Stimulated activated naive B cell treated with anti-CD40 and anti-IgM and Interleukin-4, amounts not matched to agents 10 μg/mL and 1 μg/mL and 100 μg/mL, for 72 hours (primary cell): Measurements from ENCODE around the gene OR4Q3.
A peak's percentile ranks its signal among the peaks of the same experiment; 100 is the strongest.
"Not testable (repeated sequence)": the region's sequence is repeated elsewhere in the genome, so short reads cannot be mapped to it uniquely, and the experiment has no call there.

Experiments
- ATAC-seq, 2 donors: fragments of 150-1000 bp; cut with Tn5 transposase; replicated peaks; 2 replicates each; pipeline ENCODE4 v1.10.0; 2021; ENCODE audit warnings: moderate library complexity in 1 of 2
- DNase-seq: peaks from one replicate; pipeline ENCODE4 v3.0.0; 2021
- H3K27ac Mint-ChIP-seq: one replicate; pipeline ENCODE4 v1.8.0; 2022; ENCODE audit warnings: mild to moderate bottlenecking, mixed read lengths
- H3K27me3 Mint-ChIP-seq, 2 donors: one replicate each; pipeline ENCODE4 v1.8.0; 2022; ENCODE audit warnings: mixed read lengths in 2 of 2
- H3K36me3 Mint-ChIP-seq, 2 donors: one replicate each; pipeline ENCODE4 v1.8.0; 2022; ENCODE audit warnings: mixed read lengths in 2 of 2, mild to moderate bottlenecking in 1 of 2
- H3K4me1 Mint-ChIP-seq, 2 donors: one replicate each; pipeline ENCODE4 v1.8.0; 2022; ENCODE audit warnings: mixed read lengths in 2 of 2, mild to moderate bottlenecking in 1 of 2
- H3K4me3 Mint-ChIP-seq, 2 donors: one replicate each; pipeline ENCODE4 v1.8.0; 2022; ENCODE audit warnings: mild to moderate bottlenecking in 2 of 2, mixed read lengths in 2 of 2, moderate library complexity in 1 of 2
- H3K9me3 Mint-ChIP-seq, 2 donors: one replicate each; pipeline ENCODE4 v1.8.0; 2022; ENCODE audit warnings: mixed read lengths in 2 of 2, mild to moderate bottlenecking in 1 of 2

Gene OR4Q3

GRCh38 chr14:19743256-19743655 is at the start of gene OR4Q3:
TSS of gene OR4Q3 (plus strand) at chr14:19743571.
- Mint-ChIP-seq H3K9me3 (peaks cover 4 to 11% of the 10 kb centered on the region in 2 donors), H3K27me3 (no peaks in the 10 kb centered on the region), H3K36me3 (no peaks in the 10 kb centered on the region), H3K4me1 (no peaks in the 10 kb centered on the region), H3K27ac (no peak within 1 kb of the TSS), H3K4me3 (no peak within 1 kb of the TSS)
- no peak for DNase-seq
- no peak for ATAC-seq

GRCh38 chr14:19729359-19729758 is 14.0 kb upstream of the OR4Q3 start:
- H3K36me3 Mint-ChIP-seq: no peaks in the 10 kb centered on the region
- H3K4me1 Mint-ChIP-seq: no peaks in the 10 kb centered on the region
- H3K27me3 Mint-ChIP-seq: no peaks in the 10 kb centered on the region
- H3K27ac Mint-ChIP-seq: no peak overlapping the region
- ATAC-seq: no peak
- H3K9me3 Mint-ChIP-seq: peaks cover 7 to 16% of the 10 kb centered on the region in 2 donors
- no peak overlapping the region for H3K4me3 Mint-ChIP-seq
- DNase-seq: no peak

DNA sequence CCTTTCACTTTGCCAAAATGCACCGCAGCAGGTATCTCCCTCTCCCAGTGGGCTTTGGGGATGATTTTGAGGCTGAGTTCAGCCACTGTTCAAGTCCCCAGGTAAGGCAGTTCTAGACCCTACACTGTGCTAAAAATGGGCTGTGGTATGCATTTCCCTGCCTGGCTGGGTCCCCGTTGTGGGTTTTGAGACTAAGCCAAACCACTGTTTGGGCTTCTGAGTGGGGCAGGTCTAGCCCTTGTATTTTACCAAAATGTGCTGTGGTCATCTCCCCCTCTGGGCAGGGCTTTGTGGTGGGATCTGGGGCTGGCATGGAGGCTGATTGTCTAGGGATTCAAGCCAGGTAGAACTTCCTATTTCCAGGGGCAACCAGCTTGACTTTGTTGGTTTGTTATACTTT is 13.6 kb upstream of the OR4Q3 start:
- no peaks in the 10 kb centered on the region for H3K36me3 Mint-ChIP-seq
- no peaks in the 10 kb centered on the region for H3K4me1 Mint-ChIP-seq
- no peak for ATAC-seq
- no peak overlapping the region for H3K27ac Mint-ChIP-seq
- no peaks in the 10 kb centered on the region for H3K27me3 Mint-ChIP-seq
- H3K4me3 Mint-ChIP-seq: no peak overlapping the region
- H3K9me3 Mint-ChIP-seq: peaks cover 7 to 16% of the 10 kb centered on the region in 2 donors
- no peak for DNase-seq

GRCh38 chr14:19733893-19734292 is 9.5 kb upstream of the OR4Q3 start:
- H3K4me1 Mint-ChIP-seq, H3K27me3 Mint-ChIP-seq, DNase-seq, H3K36me3 Mint-ChIP-seq, H3K9me3 Mint-ChIP-seq, H3K4me3 Mint-ChIP-seq, H3K27ac Mint-ChIP-seq: not testable (repeated sequence)
- peak in 1 of 2 donors; percentile 18 for ATAC-seq

GRCh38 chr14:19752316-19752715 is 8.9 kb downstream of the OR4Q3 start:
- H3K9me3 Mint-ChIP-seq, H3K27me3 Mint-ChIP-seq: not testable (repeated sequence)

DNA sequence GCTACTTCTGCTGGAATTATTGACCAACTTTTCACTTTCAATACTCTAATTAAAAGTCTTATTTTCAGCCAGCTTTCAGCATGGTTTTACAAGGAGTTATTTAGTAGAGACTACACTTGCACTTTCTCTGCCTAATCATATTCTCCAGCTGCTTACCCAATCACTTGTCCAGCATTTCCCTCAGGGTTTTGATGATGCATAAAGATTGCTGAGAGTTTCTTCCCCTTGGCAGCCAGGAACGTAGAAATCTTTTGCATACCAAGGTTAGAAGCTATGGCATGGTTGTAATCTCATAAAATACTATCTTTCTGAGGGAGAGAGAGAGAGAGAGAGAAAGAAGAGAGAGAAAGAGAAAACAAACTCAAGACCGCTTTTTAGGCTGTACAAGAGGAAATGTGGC is 10.8 kb downstream of the OR4Q3 start:
- Mint-ChIP-seq H3K27me3 (no peaks in the 10 kb centered on the region), H3K9me3 (peaks cover 1 to 5% of the 10 kb centered on the region in 2 donors), H3K27ac (no peak overlapping the region), H3K4me1 (no peaks in the 10 kb centered on the region), H3K36me3 (no peaks in the 10 kb centered on the region), H3K4me3 (no peak overlapping the region)
- ATAC-seq: no peak
- DNase-seq: no peak

More at GRCh38 chr14:19752316-19752715, 8.9 kb downstream of the OR4Q3 start:
- H3K27ac Mint-ChIP-seq, DNase-seq, H3K4me1 Mint-ChIP-seq, ATAC-seq, H3K36me3 Mint-ChIP-seq, H3K4me3 Mint-ChIP-seq: not testable (repeated sequence)

DNA sequence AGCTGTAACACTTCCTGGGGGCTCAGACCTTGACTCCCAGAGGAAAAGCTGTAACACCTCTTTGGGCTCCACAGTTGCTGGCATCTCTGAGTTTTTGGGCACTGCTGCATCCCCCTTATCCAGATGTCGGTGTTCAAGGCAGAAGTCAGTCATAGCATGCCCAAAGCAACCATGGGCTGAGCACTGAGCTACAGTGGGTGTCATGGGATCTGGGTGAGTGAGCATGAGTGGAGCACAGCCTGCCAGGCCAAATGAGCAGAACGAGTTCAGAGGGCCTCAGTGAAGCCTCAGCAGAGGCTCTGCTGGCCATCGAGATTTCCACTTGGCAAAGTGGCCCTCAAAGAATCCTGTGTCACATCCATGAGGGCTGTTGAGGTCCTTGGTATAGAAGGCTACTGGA is 28.1 kb downstream of the OR4Q3 start:
- not testable (repeated sequence) for H3K4me1 Mint-ChIP-seq, H3K36me3 Mint-ChIP-seq, H3K27ac Mint-ChIP-seq, H3K4me3 Mint-ChIP-seq, DNase-seq, H3K27me3 Mint-ChIP-seq
- ATAC-seq: peak; percentile 18 to 29
- H3K9me3 Mint-ChIP-seq: peaks cover 15 to 16% of the 10 kb centered on the region in 2 donors

GRCh38 chr14:19771895-19772430 is 28.6 kb downstream of the OR4Q3 start:
- peak overlapping the region in 1 of 2 donors; percentile 25 for H3K4me3 Mint-ChIP-seq
- H3K4me1 Mint-ChIP-seq: peaks cover 0 to 4% of the 10 kb centered on the region in 2 donors
- ATAC-seq (peak; percentile 82 to 94), DNase-seq (no peak)
- H3K36me3 Mint-ChIP-seq: peaks cover 3 to 5% of the 10 kb centered on the region in 2 donors
- H3K27ac Mint-ChIP-seq: peak overlapping the region; percentile 31
- H3K27me3 Mint-ChIP-seq: no peaks in the 10 kb centered on the region
- H3K9me3 Mint-ChIP-seq: peaks cover 15 to 16% of the 10 kb centered on the region in 2 donors

GRCh38 chr14:19772454-19772853 is 29.1 kb downstream of the OR4Q3 start:
- not testable (repeated sequence) for H3K36me3 Mint-ChIP-seq, H3K27me3 Mint-ChIP-seq, DNase-seq, H3K4me1 Mint-ChIP-seq
- Mint-ChIP-seq H3K4me3 (peak overlapping the region in 1 of 2 donors; percentile 25), H3K9me3 (peaks cover 15 to 16% of the 10 kb centered on the region in 2 donors), H3K27ac (peak overlapping the region; percentile 31)
- peak; percentile 75 to 81 for ATAC-seq

DNA sequence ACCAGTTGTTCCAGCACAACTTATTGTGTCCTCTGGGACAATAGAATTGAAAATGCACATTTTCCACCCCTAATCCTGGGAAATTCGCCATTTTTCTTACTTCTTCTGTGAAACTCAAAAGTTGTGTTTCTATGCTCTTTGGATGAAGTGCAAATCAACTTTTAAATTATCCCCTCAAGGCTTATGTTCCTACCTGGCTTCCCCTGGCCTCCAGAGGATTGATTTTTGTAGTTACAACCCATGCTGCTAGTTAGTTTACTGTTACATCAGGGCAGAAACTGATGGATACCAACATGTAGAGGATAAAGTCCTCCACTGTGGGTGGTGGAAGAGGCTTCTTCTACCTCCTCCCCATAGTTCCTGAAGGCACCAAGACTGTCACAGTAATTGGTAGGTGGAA is 29.8 kb downstream of the OR4Q3 start, which contains the start of gene OR4M1:
OR4M1 (plus strand) TSS at position 301 of the 400 bp plus-strand sequence. CDS start 6,819 bp downstream, outside the sequence.
- H3K4me1 Mint-ChIP-seq, H3K27me3 Mint-ChIP-seq, DNase-seq, H3K36me3 Mint-ChIP-seq, ATAC-seq: not testable (repeated sequence)
- H3K27ac Mint-ChIP-seq: peak within 1 kb of the TSS; percentile 31
- H3K4me3 Mint-ChIP-seq: peak within 1 kb of the TSS in 1 of 2 donors; percentile 25
- H3K9me3 Mint-ChIP-seq: peaks cover 15 to 16% of the 10 kb centered on the region in 2 donors

- no peak for DNase-seq
- H3K9me3 Mint-ChIP-seq: peaks cover 9 to 10% of the 10 kb centered on the region in 2 donors
- peaks cover 3 to 5% of the 10 kb centered on the region in 2 donors for H3K36me3 Mint-ChIP-seq
- H3K4me3 Mint-ChIP-seq: no peak overlapping the region
- ATAC-seq: no peak
- H3K27ac Mint-ChIP-seq: no peak overlapping the region
- H3K4me1 Mint-ChIP-seq: peaks cover 0 to 4% of the 10 kb centered on the region in 2 donors
- no peaks in the 10 kb centered on the region for H3K27me3 Mint-ChIP-seq
Measured at GRCh38 chr14:19775587-19775986, 32.2 kb downstream of the OR4Q3 start.

DNA sequence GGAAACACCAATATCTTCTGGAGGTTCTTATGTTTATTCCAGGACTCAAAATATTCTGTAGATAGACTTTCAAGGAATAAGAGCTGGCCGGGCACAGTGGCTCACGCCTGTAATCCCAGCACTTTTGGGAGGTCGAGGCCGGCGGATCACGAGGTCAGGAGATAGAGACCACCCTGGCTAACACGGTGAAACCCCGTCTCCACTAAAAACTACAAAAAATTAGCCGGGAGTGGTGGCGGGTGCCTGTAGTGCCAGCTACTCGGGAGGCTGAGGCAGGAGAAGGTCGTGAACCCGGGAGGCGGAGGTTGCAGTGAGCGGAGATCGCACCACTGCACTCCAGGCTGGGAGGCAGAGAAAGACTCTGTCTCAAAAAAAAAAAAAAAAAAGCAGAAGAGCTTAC is 42.5 kb downstream of the OR4Q3 start:
- not testable (repeated sequence) for H3K4me3 Mint-ChIP-seq, H3K9me3 Mint-ChIP-seq, H3K36me3 Mint-ChIP-seq, H3K4me1 Mint-ChIP-seq, ATAC-seq, H3K27me3 Mint-ChIP-seq, DNase-seq, H3K27ac Mint-ChIP-seq

DNA sequence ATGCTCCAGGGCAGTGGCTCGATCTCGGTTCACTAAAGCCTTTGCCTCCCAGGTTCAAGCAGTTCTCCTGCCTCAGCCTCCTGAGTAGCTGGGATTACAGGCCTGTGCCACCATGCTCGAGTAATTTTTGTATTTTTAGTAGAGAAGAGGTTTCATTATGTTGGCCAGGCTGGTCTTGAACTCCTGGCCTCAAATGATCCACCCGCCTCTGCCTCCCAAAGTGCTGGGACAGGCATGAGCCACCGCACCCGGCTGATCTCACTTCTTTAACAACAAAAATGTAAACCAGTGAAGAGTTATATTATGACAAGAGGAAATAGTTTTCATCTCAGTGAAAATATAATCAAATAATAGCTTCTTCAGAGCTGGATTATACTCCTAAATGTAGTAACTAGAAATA is 43.9 kb downstream of the OR4Q3 start:
- H3K36me3 Mint-ChIP-seq, ATAC-seq, H3K4me1 Mint-ChIP-seq, H3K27me3 Mint-ChIP-seq, H3K27ac Mint-ChIP-seq, H3K9me3 Mint-ChIP-seq, DNase-seq, H3K4me3 Mint-ChIP-seq: not testable (repeated sequence)

GRCh38 chr14:19788150-19788549 is 44.8 kb downstream of the OR4Q3 start:
- H3K27ac Mint-ChIP-seq, H3K36me3 Mint-ChIP-seq, H3K4me3 Mint-ChIP-seq, H3K27me3 Mint-ChIP-seq, ATAC-seq, DNase-seq, H3K9me3 Mint-ChIP-seq, H3K4me1 Mint-ChIP-seq: not testable (repeated sequence)

DNA sequence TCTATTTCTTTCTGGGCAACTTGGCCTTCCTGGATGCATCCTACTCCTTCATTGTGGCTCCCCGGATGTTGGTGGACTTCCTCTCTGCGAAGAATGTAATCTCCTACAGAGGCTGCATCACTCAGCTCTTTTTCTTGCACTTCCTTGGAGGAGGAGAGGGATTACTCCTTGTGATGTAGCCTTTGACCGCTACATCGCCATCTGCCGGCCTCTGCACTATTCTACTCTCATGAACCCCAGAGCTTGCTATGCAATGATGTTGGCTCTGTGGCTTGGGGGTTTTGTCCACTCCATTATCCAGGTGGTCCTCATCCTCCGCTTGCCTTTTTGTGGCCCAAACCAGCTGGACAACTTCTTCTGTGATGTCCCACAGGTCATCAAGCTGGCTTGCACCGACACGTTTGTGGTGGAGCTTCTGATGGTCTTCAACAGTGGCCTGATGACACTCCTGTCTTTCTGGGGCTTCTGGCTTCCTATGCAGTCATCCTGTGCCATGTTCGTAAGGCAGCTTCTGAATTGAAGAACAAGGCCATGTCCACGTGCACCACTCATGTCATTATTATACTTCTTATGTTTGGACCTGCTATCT is 53.2 kb downstream of the OR4Q3 start:
- H3K4me1 Mint-ChIP-seq, H3K27ac Mint-ChIP-seq, H3K9me3 Mint-ChIP-seq, ATAC-seq, H3K36me3 Mint-ChIP-seq, DNase-seq, H3K27me3 Mint-ChIP-seq, H3K4me3 Mint-ChIP-seq: not testable (repeated sequence)
